ENCODE results near the gene CORO2B.

The CORO2B gene

GRCh38 chr15:68578980-68579935 lies at the start of gene CORO2B:
TSS of gene CORO2B (plus strand) at chr15:68578993. CDS start at chr15:68579263, 270 bp downstream.
- DNase-seq (ENCODE audit: low read depth) = no peak

- DNase-seq (ENCODE audit: low read depth) = no peak
These were observed 47.2 kb upstream of the CORO2B start for GRCh38 chr15:68531387-68532179.

- DNase-seq (ENCODE audit: low read depth) = peak; percentile 90
These were observed 42.3 kb upstream of the CORO2B start for GRCh38 chr15:68536331-68537095.

DNA sequence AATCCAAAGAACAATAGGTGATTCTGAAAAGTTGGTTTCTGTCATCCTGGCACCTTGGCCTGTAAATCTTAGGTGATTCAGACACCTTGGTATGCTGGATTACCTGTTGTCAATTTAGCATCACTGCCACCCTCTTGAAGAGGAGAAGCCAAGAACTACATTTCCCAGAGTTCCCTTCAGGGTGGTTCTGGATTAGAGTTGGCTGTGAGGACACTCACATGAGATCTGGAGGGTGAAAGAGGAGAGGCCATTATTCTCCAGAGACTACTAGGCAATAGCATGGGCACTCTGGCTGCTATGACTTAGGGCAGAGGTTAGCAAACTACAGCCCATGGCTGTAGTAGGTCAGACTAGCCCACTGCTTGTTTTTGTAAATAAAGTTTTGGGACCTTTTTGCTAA lies 41.7 kb upstream of the CORO2B start:
- DNase-seq (ENCODE audit: low read depth) = no peak

- DNase-seq (ENCODE audit: low read depth) = no peak
These were observed 41.3 kb upstream of the CORO2B start for GRCh38 chr15:68537506-68537905.

- DNase-seq (ENCODE audit: low read depth) = no peak
These were observed 40.5 kb upstream of the CORO2B start for GRCh38 chr15:68538311-68538710.

- DNase-seq (ENCODE audit: low read depth) = no peak
These were observed 37.0 kb upstream of the CORO2B start for GRCh38 chr15:68541743-68542142.

DNA sequence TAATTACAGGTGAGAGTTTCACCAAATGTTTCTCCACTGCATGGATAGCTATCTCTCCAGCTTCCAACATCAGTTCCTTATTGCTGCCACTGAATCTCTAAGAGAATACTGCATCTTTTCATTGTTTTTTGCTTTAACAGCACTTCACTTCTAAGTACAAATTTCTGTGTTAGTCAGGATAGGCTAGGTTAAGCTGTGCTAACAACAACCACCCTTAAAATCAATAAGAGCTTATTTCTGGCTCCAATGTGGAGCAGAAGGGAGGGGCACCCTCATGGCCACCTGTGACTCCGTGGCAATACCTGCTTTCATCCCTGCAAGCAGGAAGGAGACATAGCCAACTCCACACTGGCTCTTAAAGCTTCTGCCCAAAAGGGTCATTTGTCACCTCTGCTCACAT lies 36.4 kb upstream of the CORO2B start:
- DNase-seq (ENCODE audit: low read depth) = no peak

DNA sequence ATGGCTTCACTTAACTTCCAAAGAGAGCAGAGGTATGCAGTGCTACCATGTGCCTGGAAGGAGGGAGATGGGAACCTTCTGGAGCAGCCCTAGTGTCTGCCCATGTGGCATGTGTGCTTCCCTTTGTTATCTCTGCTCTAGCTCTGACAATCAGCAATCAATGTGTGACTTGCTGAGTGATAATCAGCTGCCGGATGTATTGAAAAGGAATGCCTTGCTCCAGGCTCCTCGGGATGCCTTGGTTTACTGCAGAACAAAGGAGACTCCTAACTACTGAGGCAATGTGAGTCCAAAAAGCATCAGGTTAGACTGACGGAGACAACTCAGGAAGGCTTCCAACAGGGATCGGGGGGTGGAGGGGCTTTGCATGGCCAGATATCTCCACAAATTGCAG lies 36.0 kb upstream of the CORO2B start:
- no peak for DNase-seq (ENCODE audit: low read depth)

DNA sequence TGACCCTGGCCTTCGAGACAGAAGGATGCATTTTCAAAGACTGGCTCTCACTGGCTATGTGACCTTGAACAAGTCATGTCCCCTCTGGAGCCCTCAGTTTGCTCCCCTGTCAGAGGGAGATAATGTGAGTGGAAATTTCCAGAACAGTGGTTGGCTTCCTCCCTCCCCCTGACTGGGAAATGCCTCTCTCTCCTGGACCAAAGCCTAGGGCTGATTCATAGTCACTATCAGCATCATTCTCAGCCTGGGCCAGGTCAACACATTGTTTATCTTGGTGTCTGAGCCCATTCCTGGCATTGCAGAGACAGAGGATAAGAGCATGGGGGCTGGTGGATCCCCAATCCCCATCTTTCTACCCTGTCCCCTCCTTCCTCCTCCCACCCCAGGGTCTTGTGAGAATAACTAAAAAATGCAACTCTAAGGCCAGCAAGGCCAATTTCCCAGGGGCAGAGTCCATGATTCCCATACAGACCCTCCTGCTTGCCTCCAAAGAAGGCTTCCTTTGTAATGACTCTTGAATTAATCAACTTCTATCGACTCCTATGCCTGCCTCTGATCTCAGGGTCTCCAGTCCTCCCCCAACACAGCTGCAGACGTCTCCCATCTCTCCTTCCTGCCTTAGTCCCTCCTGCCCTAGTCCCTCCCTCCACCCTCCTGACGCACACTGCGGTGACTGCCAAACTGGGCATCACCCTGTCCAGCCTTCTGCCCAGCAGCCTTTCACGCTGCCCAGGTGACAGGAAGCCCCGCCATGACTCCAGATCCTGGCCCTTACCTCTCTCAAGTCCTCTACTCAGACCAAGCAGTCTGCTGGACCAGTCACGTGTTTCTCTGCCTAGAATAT lies 35.4 kb upstream of the CORO2B start:
- peak; percentile 72 for DNase-seq (ENCODE audit: low read depth)

- no peak for DNase-seq (ENCODE audit: low read depth)
These were observed 32.5 kb upstream of the CORO2B start for GRCh38 chr15:68546318-68546717.

DNA sequence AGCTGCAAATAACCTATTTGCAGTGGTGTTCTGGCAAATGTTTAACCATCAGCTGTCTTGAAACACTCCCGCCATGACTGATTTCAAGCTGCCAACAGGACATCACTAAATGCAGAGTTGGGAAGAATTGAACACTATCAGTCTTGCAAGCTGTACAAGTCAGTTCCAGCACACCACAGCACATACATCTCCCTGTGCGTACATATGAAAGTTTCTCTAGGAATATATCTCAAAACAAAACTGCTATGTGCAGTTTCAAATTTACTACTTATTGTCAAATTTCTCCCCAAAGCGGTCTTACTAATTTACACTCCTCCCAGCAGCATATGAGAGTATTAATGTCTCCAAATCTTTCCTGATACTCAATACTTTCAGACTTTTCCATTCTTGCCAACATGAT lies 30.4 kb upstream of the CORO2B start:
- no peak for DNase-seq (ENCODE audit: low read depth)

GRCh38 chr15:68550004-68550403 lies 28.8 kb upstream of the CORO2B start:
- no peak for DNase-seq (ENCODE audit: low read depth)

- no peak for DNase-seq (ENCODE audit: low read depth)
These were observed 28.1 kb upstream of the CORO2B start for GRCh38 chr15:68550498-68551295.

DNA sequence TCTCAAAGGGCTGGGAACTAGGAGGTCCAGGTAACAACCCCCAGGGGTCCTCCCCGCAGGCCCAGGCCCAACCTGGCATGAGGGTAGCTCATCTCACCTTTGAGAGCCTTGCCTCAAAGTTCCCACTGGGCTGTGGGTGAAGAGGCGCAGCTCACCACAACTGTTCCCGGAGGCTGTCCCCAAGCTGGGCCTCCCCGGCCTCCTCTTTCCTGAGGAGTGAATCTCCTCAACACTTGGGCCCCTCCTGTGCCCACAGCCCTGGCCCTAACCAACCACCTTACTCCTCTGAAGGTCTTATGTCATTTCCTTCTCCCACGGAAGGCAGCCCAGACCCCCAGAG lies 27.5 kb upstream of the CORO2B start:
- DNase-seq (ENCODE audit: low read depth) = no peak

DNA sequence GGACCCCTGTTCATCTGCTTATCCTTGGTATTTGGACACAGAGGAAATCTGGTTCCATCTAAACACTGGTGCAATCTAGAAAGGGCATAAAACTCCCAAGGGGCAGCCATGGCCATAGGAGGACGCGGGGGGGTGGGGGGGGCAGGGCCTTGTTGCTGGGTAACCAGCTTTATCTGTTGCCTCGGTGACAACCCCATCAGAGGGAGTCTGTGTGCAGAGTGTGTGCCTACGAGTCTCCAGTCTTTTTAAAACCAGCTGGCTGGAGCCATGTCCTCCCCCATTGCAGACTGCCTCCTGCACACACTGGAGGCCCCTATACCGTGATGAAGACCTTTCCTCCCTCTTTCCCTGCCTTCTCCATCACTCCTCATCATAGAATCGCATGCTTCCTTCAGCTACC lies 26.4 kb upstream of the CORO2B start:
- no peak for DNase-seq (ENCODE audit: low read depth)

DNA sequence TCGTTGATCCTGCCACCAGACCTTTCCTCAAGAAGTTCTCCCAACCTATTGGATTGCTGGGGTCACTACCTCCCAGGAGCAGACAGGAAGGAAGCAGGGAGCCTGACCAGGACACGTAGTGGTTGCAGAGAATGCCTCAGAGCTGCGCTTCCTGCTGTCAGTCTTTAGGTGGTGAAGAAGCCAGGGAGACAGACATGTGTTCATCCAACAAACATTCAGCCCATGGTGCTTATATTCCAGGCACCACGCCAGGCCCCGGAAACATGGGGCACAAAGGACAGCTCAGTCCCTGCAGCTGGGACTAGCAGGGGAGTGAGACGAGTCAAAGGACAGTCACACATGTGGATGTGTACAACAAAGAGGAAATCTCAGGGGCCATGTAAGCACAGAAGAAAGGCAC lies 26.0 kb upstream of the CORO2B start:
- DNase-seq (ENCODE audit: low read depth) = no peak

- DNase-seq (ENCODE audit: low read depth) = no peak
These were observed 25.3 kb upstream of the CORO2B start for GRCh38 chr15:68553314-68553993.

DNA sequence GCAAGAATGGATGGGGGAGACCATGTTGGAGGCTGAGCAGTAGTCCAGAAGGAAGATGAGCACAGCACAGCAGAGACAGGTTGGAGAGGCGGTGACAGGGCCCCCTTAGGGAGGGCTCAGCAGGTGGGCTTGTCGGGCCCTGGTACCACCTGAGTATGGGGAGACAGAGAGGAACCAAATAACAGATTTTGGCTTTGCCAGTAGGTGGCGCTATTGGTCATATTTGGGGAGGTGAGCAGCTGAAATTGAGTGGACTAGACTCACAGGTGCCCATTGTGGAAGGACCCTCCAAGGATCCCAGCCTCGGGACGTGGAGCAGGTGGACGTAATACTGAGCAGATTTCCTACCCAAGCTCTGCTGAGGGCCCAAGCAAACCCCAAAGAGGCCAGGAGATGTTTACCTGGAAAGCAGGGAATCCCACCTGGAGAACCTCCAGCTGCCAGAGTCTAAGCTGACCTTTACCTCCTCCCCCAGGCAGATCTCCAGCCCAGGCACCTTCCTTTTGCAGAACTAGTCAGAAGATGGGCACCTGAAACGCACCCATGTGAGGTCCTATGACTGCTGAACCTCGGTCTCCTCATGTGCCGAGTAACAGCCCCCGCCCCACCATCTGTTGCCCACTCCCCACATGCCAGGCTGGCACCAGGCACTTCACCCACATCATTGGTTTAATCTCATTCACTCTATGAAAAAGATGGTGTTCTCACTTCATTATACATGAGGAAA lies 24.6 kb upstream of the CORO2B start:
- DNase-seq (ENCODE audit: low read depth) = no peak
